ENCODE results near the gene CDHR5.

Gene CDHR5

DNA sequence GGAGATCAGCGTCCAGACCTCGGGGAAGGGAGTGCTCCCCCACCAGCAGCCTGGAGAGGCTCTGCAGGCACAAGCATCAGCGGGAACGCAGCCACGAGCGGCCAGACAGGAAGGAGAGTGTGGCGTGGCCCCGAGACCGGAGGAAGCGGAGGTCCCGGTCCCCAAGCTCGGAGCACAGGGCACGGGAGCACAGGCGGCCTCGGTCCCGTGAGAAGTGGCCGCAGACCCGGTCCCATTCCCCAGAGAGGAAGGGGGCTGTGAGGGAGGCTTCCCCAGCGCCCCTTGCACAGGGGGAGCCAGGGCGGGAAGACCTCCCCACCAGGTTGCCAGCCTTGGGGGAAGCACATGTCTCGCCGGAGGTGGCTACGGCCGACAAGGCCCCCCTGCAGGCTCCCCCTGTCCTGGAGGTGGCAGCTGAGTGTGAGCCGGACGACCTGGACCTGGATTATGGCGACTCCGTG is 15.9 kb downstream of the CDHR5 start:
- no peak for DNase-seq

GRCh38 chr11:607971-608659 is 16.6 kb downstream of the CDHR5 start:
- DNase-seq = no peak

GRCh38 chr11:607020-607780 is 17.6 kb downstream of the CDHR5 start:
- DNase-seq = no peak

DNA sequence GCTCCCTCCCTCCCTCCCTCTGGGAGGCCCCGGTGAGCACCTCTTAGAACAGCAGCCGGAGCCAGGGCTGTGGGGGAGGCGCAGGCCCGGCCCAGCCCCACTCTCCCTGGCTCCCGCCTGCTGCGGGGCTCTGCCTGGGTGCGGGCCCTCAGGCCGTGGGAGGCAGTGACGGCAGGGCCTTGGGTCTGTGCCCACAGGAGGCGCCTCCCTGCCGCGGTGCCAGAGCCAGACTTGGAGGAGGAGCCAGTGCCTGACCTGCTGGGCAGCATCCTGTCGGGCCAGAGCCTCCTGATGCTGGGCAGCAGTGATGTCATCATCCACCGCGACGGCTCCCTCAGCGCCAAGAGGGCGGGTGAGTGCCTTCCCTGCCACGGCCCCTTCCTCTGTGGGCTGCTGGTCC is 18.5 kb downstream of the CDHR5 start:
- no peak for DNase-seq

GRCh38 chr11:605286-606129 is 19.2 kb downstream of the CDHR5 start:
- DNase-seq = no peak

DNA sequence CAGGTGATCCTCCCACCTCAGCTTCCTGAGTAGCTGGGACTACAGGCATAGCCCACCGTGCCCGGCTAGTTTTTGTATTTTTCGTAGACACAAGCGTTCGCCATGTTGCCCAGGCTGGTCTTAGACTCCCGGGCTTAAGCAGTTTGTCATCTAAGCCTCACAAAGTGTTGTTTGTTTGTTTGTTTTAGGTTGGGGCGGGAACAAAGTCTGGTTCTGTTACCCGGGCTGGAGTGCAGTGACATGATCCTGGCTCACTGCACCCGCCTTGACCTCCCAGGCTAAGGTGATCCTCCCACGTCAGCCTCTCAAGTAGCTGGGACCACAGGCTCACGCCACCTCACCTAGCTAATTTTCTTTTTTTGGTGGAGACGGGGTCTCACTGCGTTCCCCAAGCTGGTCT is 21.6 kb downstream of the CDHR5 start:
- no peak for DNase-seq

GRCh38 chr11:601573-602245 is 23.0 kb downstream of the CDHR5 start:
- no peak for DNase-seq

DNA sequence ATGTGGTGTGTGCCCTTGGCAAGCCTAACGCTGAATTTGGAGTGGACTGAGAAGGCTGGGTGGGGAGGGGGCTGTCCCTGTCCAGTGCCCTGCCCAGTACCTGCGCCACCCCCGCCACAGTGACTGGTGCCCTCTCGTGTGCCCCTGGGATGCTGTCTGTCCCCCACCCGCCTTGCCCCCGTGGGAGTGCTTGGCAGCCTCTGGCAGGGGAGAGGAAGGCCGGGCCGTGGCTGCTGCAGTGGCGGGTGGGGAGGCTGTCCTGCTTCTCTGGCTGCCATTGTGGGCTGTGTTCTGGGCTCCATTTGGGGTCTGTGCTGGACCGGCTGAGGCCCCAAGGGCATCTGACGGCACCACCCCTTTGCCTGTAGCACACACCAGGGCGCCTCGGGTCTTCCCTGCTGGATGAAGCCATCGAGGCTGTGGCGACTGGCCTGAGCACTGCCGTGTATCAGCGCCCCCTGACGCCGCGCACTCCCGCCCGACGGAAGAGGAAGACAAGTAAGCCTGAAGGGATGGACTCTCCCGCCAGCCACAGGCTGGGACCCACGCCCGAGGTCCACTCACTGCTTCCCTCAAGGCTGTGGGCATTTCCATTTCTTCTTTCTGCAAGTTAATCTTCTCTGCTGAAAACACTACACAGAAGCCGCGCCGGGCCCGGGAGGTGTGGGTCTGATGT is 26.6 kb downstream of the CDHR5 start:
- DNase-seq = no peak

DNA sequence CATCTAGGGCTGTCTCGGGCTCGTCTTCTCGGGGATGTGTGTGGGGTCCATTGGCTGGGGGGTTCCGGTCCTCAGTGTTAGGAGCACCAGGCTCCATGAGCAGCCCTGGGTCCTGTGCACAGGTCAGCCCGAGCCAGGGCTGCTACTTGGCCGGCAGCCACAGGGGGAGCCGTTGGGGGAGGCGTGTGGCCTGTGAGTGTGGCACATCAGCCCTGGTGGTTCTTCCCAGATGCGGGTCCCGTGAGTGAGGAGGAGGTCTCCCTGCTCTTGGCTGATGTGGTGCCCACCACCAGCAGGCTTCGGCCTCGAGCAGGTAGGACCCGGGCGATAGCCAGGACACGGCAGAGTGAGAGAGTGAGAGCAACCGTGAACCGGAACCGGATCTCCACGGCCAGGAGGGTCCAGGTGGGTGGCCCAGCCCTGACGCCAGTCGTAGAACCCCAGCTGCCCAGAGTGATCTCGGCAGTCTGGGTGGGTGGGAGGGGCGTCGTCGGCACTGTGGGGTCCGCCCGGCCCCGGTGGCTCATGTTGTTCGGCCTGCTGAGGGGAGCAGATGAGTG is 27.5 kb downstream of the CDHR5 start:
- peak; percentile 6 for DNase-seq

- DNase-seq = no peak
These were observed 28.4 kb downstream of the CDHR5 start for GRCh38 chr11:596374-596773.

GRCh38 chr11:595400-595799 is 29.4 kb downstream of the CDHR5 start:
- no peak for DNase-seq

GRCh38 chr11:593347-593746 is 31.4 kb downstream of the CDHR5 start:
- DNase-seq = no peak

GRCh38 chr11:592918-593317 is 31.8 kb downstream of the CDHR5 start:
- no peak for DNase-seq

DNA sequence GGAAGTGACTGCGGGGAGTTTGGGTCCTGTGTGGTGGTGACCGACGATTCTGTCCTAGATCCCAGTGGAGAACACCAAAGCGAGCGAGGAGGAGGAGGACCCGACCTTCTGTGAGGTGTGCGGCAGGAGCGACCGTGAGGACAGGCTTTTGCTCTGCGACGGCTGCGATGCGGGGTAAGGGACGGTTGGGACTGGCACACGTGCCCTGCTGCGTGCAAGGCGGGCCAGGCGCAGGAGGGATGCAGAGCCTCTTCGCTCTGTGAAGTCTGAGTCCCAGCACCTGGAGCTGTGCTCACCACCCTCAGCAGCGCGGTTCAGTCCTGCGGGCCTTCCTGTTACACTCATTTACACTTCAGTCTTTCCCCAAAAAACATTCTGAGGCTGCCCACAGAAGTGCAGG is 32.3 kb downstream of the CDHR5 start:
- DNase-seq = no peak

DNA sequence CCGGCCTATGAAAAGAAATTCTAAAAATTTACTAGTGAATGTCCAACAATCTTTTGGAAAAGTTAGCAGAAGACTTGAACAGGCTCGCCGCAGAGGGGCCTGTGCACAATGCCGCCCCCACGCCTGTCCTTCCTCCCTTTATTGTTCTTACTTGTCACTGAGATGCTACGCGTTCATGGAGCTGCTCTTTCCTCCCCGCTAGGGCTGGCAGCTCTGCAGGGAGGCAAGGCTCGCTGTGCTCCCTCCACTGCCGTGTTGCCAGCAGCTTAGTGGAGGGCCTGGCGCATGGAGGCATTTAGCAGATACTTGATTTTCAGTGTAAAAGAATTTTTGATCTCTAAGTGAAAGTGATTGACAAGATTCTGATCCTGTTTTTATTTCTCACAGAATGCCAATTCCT is 33.8 kb downstream of the CDHR5 start:
- no peak for DNase-seq

GRCh38 chr11:589798-590197 is 35.0 kb downstream of the CDHR5 start:
- no peak for DNase-seq

GRCh38 chr11:587978-588380 is 36.8 kb downstream of the CDHR5 start:
- no peak for DNase-seq

- no peak for DNase-seq
These were observed 37.2 kb downstream of the CDHR5 start for GRCh38 chr11:587546-587945.

DNA sequence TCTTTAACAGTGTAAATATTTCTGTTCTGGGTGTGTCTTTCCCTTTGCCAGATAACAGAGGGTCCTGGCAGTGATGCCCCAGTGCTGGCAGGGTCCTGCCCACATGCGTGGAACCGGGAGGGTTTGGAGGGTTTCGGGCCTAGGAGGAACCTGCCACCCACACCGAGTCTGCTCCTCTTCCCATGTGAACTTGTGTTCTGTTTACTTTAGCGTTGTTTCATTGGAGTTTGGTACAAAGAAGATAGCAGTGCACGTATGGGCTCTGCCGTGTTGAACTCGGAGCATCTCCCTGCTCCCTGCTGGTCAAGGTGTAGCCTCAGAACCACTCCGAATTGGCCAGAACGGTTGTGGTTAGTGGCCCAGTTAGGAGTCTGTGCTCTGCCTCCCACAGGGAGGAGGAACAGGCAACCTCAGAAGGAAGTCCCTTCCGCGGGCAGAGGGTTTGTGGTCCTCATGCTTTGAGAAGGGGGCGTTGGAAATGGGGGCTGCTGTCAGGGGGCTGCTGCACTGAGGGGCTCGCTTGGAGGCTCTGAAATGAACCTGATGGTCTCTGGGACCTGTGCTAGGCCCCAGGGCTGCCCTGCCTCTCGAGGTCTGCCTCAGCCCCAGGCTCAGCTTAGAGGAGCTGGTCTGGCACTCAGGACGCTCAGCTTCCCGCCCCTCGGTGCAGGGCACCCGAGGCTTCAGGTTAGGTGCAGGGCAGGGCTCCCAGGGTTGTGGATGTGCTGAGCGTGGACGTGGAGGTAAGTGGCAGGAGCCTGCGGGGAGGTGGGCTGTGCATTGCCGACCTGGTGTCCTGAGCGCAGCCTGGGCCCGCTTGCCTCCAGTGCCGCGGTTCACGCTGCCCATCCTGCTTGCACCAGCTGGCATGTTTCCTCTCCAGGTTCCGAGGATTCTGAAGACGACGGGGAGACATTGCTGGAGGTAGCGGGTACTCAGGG is 38.1 kb downstream of the CDHR5 start:
- DNase-seq = no peak

DNA sequence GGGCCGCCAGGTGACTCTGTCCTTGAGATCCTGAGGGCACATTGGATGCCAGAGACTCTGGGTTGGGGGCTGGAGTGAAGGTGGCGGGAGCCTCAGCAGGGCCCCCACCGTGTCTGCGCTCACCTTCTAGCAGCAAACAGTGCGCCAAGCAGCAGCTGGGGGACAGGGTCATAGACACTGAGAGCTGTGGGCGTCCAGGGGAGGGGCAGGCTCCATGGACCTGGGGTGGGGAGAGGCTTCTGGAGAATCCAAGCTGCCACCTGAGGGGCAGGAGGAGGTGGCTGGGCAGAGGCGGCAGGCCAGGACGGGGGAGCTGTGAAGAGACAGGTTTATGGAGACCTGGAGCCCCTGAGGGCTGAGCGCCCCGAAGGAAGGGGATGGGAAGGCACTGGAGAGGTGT is 40.5 kb downstream of the CDHR5 start:
- DNase-seq = no peak

DNA sequence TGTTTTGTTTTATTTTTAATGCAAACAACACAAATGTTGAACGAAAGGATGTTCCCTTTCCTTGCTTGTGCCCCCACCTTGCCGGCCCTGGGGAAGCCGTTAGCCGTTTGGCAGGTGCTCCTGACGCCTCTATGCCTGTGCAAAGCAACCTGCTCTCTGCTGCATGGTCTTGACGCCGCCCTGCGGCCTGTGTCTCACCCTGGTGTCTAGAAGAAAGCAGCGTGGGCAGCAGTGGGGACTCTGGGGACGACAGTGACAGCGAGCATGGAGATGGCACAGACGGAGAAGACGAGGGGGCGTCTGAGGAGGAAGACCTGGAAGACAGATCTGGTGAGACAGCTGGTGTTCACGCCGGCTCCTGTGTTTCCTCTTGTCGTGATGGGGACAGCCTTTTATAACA is 43.0 kb downstream of the CDHR5 start:
- no peak for DNase-seq
